GM12878 (cell line): ENCODE data around the gene MUC5B. TPM values are rescaled to one million over a fixed set of nuclear protein-coding genes. Genes with fewer than 3 reads are reported as not detected.

ENCODE experiments used
- ATAC-seq: fragments of 200-7000 bp; cut with Tn5 transposase; 3 replicates; pipeline ENCODE4 v1.9.1; 2020; ENCODE audit warnings: mild to moderate bottlenecking, moderate library complexity
- BruUV-seq: library from RNA; stranded (reverse); fragments of 400-500 nt; replicated peaks from 2 replicates; lab custom pipeline; 2021; lab: Mats Ljungman, UMichigan
- CTCF ChIA-PET: fragments of 300-600 bp; sonication (Branson Sonifier 250); formaldehyde crosslinking; extraction: SDS; loops from one replicate; lab custom pipeline; 2021; ENCODE audit warnings: inconsistent platforms; lab: Yijun Ruan, JAX
- POLR2A ChIA-PET: fragments of 350-600 bp; formaldehyde crosslinking; extraction: SDS; loops from one replicate; lab custom pipeline; 2021; ENCODE audit warnings: inconsistent platforms; lab: Charles Lee
- RAD21 ChIA-PET: fragments of 300-600 bp; sonication (Branson Sonifier 250); formaldehyde crosslinking; loops from one replicate; lab custom pipeline; 2023; ENCODE audit warnings: antibody characterized with exemption; ENCODE audit not compliant: unreplicated experiment; lab: Charles Lee
- SMC1A ChIA-PET: fragments of 300-600 bp; sonication (Branson Sonifier 250); formaldehyde crosslinking; loops from one replicate; lab custom pipeline; 2023; ENCODE audit not compliant: unreplicated experiment, uncharacterized antibody; lab: Charles Lee
- DNase-seq: peaks from one replicate; pipeline ENCODE4 v3.0.0-alpha.2; 2011; ENCODE audit warnings: low read depth, low spot score
- FAIRE-seq: peaks from 3 replicates; lab custom pipeline; 2011; peaks lifted over from hg19 to GRCh38; lab: Jason Lieb, UNC
- H2AFZ ChIP-seq: 2 replicates; pipeline ENCODE4 v1.6.0; 2011; ENCODE audit warnings: low read depth, low read length, control low read depth; ENCODE audit not compliant: control insufficient read depth
- H3K27ac ChIP-seq: 2 replicates; pipeline ENCODE4 v1.5.1; 2011; ENCODE audit warnings: control low read depth; ENCODE audit not compliant: control insufficient read depth, insufficient read depth
- H3K27me3 ChIP-seq, 2 experiments: replicated peaks in 1 of 2; 2 replicates each; pipeline versions ENCODE4 v1.6.0 to v1.6.1; 2011; ENCODE audit warnings: low read length in 1 of 2; ENCODE audit not compliant: control insufficient read depth in 2 of 2, insufficient read depth in 2 of 2
- H3K36me3 ChIP-seq, 2 experiments: 2 replicates each; pipeline ENCODE4 v1.5.1; 2011; ENCODE audit warnings: low read length in 1 of 2; ENCODE audit not compliant: control insufficient read depth in 2 of 2, insufficient read depth in 2 of 2
- H3K4me1 ChIP-seq: 2 replicates; pipeline ENCODE4 v1.6.1; 2011; ENCODE audit warnings: mild to moderate bottlenecking, low read length, moderate library complexity, mixed read lengths; ENCODE audit not compliant: control insufficient read depth, insufficient read depth
- H3K4me2 ChIP-seq: 2 replicates; pipeline ENCODE4 v1.6.0; 2011; ENCODE audit warnings: control low read depth; ENCODE audit not compliant: control insufficient read depth, insufficient read depth
- H3K4me3 ChIP-seq: fragments of 200-600 bp; sonication (generic); 2 replicates; pipeline ENCODE4 v1.5.1; 2016
- H3K79me2 ChIP-seq: 2 replicates; pipeline ENCODE4 v1.6.0; 2011; ENCODE audit warnings: low read length; ENCODE audit not compliant: control insufficient read depth, insufficient read depth
- H3K9ac ChIP-seq: 2 replicates; pipeline ENCODE4 v1.8.0; 2011; ENCODE audit warnings: low read length, control low read depth, mixed read lengths; ENCODE audit not compliant: control insufficient read depth, insufficient read depth
- H3K9me3 ChIP-seq: replicated peaks from 3 replicates; pipeline ENCODE4 v1.5.1; 2011; ENCODE audit warnings: mild to moderate bottlenecking, low read length; ENCODE audit not compliant: control insufficient read depth, insufficient read depth
- H4K20me1 ChIP-seq: 2 replicates; pipeline ENCODE4 v1.6.0; 2011; ENCODE audit not compliant: control insufficient read depth, insufficient read depth
- BRCA1 ChIP-seq: IDR thresholded peaks from 2 replicates; pipeline ENCODE4 v1.6.1; 2011; ENCODE audit warnings: low read depth, low read length, improper control_type of control experiment
- CTCF ChIP-seq, 3 experiments: IDR thresholded peaks in 2 of 3; conservative IDR thresholded peaks in 1 of 3; 2 replicates each; pipeline ENCODE4 v1.5.1; 2011; ENCODE audit warnings: low read depth in 3 of 3, low read length in 3 of 3, mild to moderate bottlenecking in 3 of 3, control low read depth in 2 of 3, moderate library complexity in 2 of 3, inconsistent platforms in 1 of 3, mixed read lengths in 1 of 3; ENCODE audit not compliant: control insufficient read depth in 2 of 3, insufficient read depth in 1 of 3; ENCODE audit errors: extremely low read depth in 1 of 3
- HDAC6 ChIP-seq: fragments of 200-600 bp; sonication (generic); IDR thresholded peaks from one replicate; pipeline ENCODE4 v1.8.0; 2017; ENCODE audit warnings: antibody characterized with exemption; ENCODE audit not compliant: unreplicated experiment
- HDGF ChIP-seq: fragments of 450-650 bp; IDR thresholded peaks from 2 replicates; pipeline ENCODE4 v1.6.1; 2016; ENCODE audit warnings: antibody characterized with exemption
- KLF5 ChIP-seq: fragments of 450-650 bp; IDR thresholded peaks from 2 replicates; pipeline ENCODE4 v1.6.1; 2014; ENCODE audit warnings: mild to moderate bottlenecking; ENCODE audit not compliant: partially characterized antibody
- MTA3 ChIP-seq: IDR thresholded peaks from 2 replicates; pipeline ENCODE4 v1.6.1; 2012; ENCODE audit warnings: low read length, inconsistent platforms, borderline replicate concordance
- MXI1 ChIP-seq: fragments of 150-350 bp; IDR thresholded peaks from 2 replicates; pipeline ENCODE4 v1.6.1; 2011; ENCODE audit warnings: low read depth, mild to moderate bottlenecking, inconsistent platforms, low read length, improper control_type of control experiment
- NKRF ChIP-seq: fragments of 450-650 bp; conservative IDR thresholded peaks from 2 replicates; pipeline ENCODE4 v1.6.1; 2017; ENCODE audit warnings: mild to moderate bottlenecking, moderate library complexity
- NR2C1 ChIP-seq: fragments of 450-650 bp; IDR thresholded peaks from 2 replicates; pipeline ENCODE4 v1.6.1; 2017; ENCODE audit warnings: antibody characterized with exemption, mild to moderate bottlenecking, moderate library complexity
- PML ChIP-seq: IDR thresholded peaks from 2 replicates; pipeline ENCODE4 v1.6.1; 2012; ENCODE audit warnings: low read length, inconsistent platforms
- RAD51 ChIP-seq: fragments of 450-650 bp; IDR thresholded peaks from 2 replicates; pipeline ENCODE4 v1.6.1; 2016; ENCODE audit warnings: moderate library complexity, mild to moderate bottlenecking, inconsistent platforms
- YBX1 ChIP-seq: fragments of 450-650 bp; IDR thresholded peaks from 2 replicates; pipeline ENCODE4 v1.6.1; 2016; ENCODE audit warnings: antibody characterized with exemption
- YY1 ChIP-seq: IDR thresholded peaks from 2 replicates; pipeline ENCODE4 v1.6.1; 2011; ENCODE audit warnings: low read depth, mild to moderate bottlenecking, low read length
- ZNF207 ChIP-seq: fragments of 450-650 bp; IDR thresholded peaks from 2 replicates; pipeline ENCODE4 v1.6.1; 2014; ENCODE audit warnings: antibody characterized with exemption, mild to moderate bottlenecking, borderline replicate concordance
- WGBS: methylation state at CpG from one replicate; pipeline ENCODE4 v1.1.6; 2016; ENCODE audit warnings: low lambda C conversion rate; ENCODE audit not compliant: insufficient replicate concordance, insufficient coverage; ENCODE audit errors: missing lambda C conversion rate; 5-methylcytosine and 5-hydroxymethylcytosine counted together
- in situ Hi-C: fragments of 300-500 bp; cut with MboI; formaldehyde crosslinking; loops from 9 replicates; pipeline ENCODE4 v1.14.3; 2018; ENCODE audit warnings: mixed read lengths
- intact Hi-C: fragments of 100-400 bp; cut with micrococcal nuclease; formaldehyde crosslinking; loops from one replicate; pipeline ENCODE4 v1.14.2; 2022; ENCODE audit not compliant: unreplicated experiment
- polyA plus RNA-seq, 11 experiments: library from polyadenylated mRNA; depleted of rRNA in 4 of 11; unstranded in 6 of 11; stranded (reverse) in 5 of 11; fragments of >200 nt; fragmentation: Nextera tagmentation in 4 of 11; fragmentation: Illumina TruSeq in 1 of 11; extraction: Ambion mirVana in 4 of 11; extraction: Trizol in 1 of 11; gene quantifications; 1 replicate in 1 of 11; 2 replicates in 10 of 11; pipeline versions ENCODE4 v1.2.1 to v1.2.3, GENCODE V29; 2011 to 2016; ENCODE audit warnings: inconsistent platforms in 2 of 11, missing spikeins in 2 of 11, low read depth in 1 of 11
- total RNA-seq, 4 experiments: library from RNA; depleted of rRNA in 3 of 4; stranded (reverse); fragments of >200 nt in 3 of 4; fragmentation: Illumina TruSeq in 1 of 4; extraction: Trizol in 1 of 4; gene quantifications; 2 replicates each; pipeline versions ENCODE4 v1.2.1 to v1.2.3, GENCODE V29; 2013 to 2021

MUC5B gene
- total and polyA plus RNA-seq, 10 of the 15 experiments (the other 5 are each of a cell fraction or from before 2014, with no cell fraction given): 1.5 TPM; not detected in 9

GRCh38 chr11:1303126-1303821, 80.4 kb downstream of the MUC5B start:
- Histone ChIP-seq H3K79me2 (peaks cover 14% of the 10 kb centered on the region), H3K9ac (no peak overlapping the region), H3K36me3 (peaks cover 0 to under 1% of the 10 kb centered on the region in 2 experiments; a peak in 2 of 4 replicates), H2AFZ (no peak overlapping the region), H3K4me3 (no peak overlapping the region), H3K4me1 (peaks cover 15% of the 10 kb centered on the region), H3K9me3 (no peaks in the 10 kb centered on the region), H3K4me2 (no peak overlapping the region), H4K20me1 (no peaks in the 10 kb centered on the region; the same call in 1 of the 2 replicates), H3K27ac (no peak overlapping the region), H3K27me3 (no peaks in the 10 kb centered on the region)
- ChIA-PET POLR2A (no interaction called here), SMC1A (no interaction called here), RAD21 (no interaction called here), CTCF (interaction anchor here (1.2 kb wide), 1 partner anchor 271 kb away, joined by 3 read pairs; no protein-coding TSS in a partner anchor)
- BruUV-seq: no TSS peak
- no peak for FAIRE-seq
- intact Hi-C loops (loop anchor here (10.0 kb wide), 2 partner anchors 82 to 272 kb away; partner anchors contain the start of genes BRSK2 and DUSP8), in situ Hi-C loops (no loop called here)
- no peak for DNase-seq
- ATAC-seq: no peak
- TF ChIP-seq YBX1: no peak
- peak in 1 of 3 experiments; percentile 28; a peak in 1 of 6 replicates for TF ChIP-seq CTCF (IDR thresholded peaks at IDR 0.05 in 2 of 3, conservative IDR thresholded peaks at IDR 0.05 in 1 of 3; ENCODE audit: control insufficient read depth in 2 of 3, extremely low read depth in 1 of 3, insufficient read depth in 1 of 3, low read depth in 3 of 3, low read length in 3 of 3)
- 84% methylated on average over 24 of the region's 25 CpGs for WGBS

- Histone ChIP-seq H3K36me3 (no peaks in the 10 kb centered on the region; a peak in 2 of 4 replicates), H3K9me3 (no peaks in the 10 kb centered on the region), H3K4me1 (peaks cover 17% of the 10 kb centered on the region), H3K4me3 (no peak overlapping the region), H3K79me2 (peaks cover 21% of the 10 kb centered on the region), H3K4me2 (no peak overlapping the region), H2AFZ (no peak overlapping the region), H3K27me3 (no peaks in the 10 kb centered on the region), H4K20me1 (no peaks in the 10 kb centered on the region; the same call in 1 of the 2 replicates), H3K9ac (no peak overlapping the region), H3K27ac (no peak overlapping the region)
- no TSS peak for BruUV-seq
- intact Hi-C loops (loop anchor here (10.0 kb wide), 2 partner anchors 81 to 271 kb away; partner anchors contain the start of genes BRSK2 and DUSP8), in situ Hi-C loops (no loop called here)
- WGBS: 94% methylated on average over 9 of the region's 10 CpGs
- ChIA-PET SMC1A (no interaction called here), RAD21 (no interaction called here), CTCF (interaction anchor here (1.0 to 1.2 kb wide), 2 partner anchors 81 to 271 kb away, joined by 3 read pairs; no protein-coding TSS in a partner anchor), POLR2A (no interaction called here)
- DNase-seq (no peak), FAIRE-seq (no peak), ATAC-seq (no peak)
- TF ChIP-seq NKRF: no peak
- TF ChIP-seq BRCA1: no peak
- no peak for TF ChIP-seq ZNF207
- TF ChIP-seq HDAC6: no peak
- no peak for TF ChIP-seq KLF5
- TF ChIP-seq NR2C1: no peak
- TF ChIP-seq HDGF: no peak
- TF ChIP-seq YY1: no peak
- no peak for TF ChIP-seq RAD51
- TF ChIP-seq MTA3: no peak
- TF ChIP-seq PML: no peak
- no peak for TF ChIP-seq MXI1
These were observed 81.1 kb downstream of the MUC5B start for GRCh38 chr11:1303973-1304372.
